Activated naive CD8-positive, alpha-beta T cell (primary cell): ENCODE data around the gene TRPC4AP.

Experiments
- H3K27ac Mint-ChIP-seq: one replicate; pipeline ENCODE4 v1.8.0; 2021; ENCODE audit warnings: mixed read lengths
- H3K27me3 Mint-ChIP-seq: one replicate; pipeline ENCODE4 v1.8.0; 2021; ENCODE audit warnings: mixed read lengths
- H3K36me3 Mint-ChIP-seq: one replicate; pipeline ENCODE4 v1.8.0; 2021; ENCODE audit warnings: mixed read lengths
- H3K4me1 Mint-ChIP-seq: one replicate; pipeline ENCODE4 v1.8.0; 2021; ENCODE audit warnings: low read depth, mixed read lengths
- H3K4me3 Mint-ChIP-seq: one replicate; pipeline ENCODE4 v1.8.0; 2021; ENCODE audit warnings: mild to moderate bottlenecking, mixed read lengths
- H3K9me3 Mint-ChIP-seq: one replicate; pipeline ENCODE4 v1.8.0; 2021; ENCODE audit warnings: low read depth, mixed read lengths

Gene TRPC4AP

DNA sequence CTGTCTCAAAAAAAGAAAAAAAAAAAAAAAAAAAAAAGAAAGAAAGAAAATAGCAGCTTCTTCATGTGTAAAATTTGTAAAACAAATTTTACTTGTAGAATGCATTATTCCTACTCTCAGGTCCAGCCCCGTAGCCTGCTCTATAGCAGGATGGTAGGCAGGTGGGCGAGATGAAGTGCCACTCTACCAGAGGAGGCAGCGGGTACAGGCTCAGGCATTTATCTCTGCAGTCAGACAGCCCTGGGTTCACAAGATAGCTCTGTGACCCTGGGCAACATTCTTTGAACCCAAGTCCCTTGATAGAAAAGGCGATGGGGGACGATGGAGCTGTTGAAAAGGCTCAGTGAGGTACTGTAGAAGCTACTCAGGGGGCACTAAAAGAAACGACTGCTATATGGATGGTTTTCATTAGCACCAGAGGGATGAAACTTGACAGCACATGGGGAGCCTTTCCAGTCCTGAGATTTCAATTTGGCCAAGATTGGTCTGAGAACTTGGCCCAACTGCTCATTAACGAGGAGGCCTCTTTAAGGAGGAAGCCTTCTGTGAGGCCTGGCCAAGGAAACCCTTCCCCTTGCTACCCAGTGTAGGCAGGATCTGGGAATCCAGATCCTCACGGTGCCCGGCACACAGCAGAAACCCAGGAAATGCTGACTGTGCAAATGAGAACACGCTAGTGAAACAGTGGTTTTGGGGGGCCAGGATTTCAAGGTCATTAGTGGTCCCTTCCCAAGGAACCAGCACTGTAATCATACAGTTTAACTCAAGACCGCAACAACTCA is 73.8 kb downstream of the TRPC4AP start:
- Mint-ChIP-seq H3K27ac (no peak overlapping the region), H3K27me3 (no peaks in the 10 kb centered on the region), H3K36me3 (no peaks in the 10 kb centered on the region), H3K4me1 (no peaks in the 10 kb centered on the region), H3K9me3 (no peaks in the 10 kb centered on the region), H3K4me3 (no peak overlapping the region)

DNA sequence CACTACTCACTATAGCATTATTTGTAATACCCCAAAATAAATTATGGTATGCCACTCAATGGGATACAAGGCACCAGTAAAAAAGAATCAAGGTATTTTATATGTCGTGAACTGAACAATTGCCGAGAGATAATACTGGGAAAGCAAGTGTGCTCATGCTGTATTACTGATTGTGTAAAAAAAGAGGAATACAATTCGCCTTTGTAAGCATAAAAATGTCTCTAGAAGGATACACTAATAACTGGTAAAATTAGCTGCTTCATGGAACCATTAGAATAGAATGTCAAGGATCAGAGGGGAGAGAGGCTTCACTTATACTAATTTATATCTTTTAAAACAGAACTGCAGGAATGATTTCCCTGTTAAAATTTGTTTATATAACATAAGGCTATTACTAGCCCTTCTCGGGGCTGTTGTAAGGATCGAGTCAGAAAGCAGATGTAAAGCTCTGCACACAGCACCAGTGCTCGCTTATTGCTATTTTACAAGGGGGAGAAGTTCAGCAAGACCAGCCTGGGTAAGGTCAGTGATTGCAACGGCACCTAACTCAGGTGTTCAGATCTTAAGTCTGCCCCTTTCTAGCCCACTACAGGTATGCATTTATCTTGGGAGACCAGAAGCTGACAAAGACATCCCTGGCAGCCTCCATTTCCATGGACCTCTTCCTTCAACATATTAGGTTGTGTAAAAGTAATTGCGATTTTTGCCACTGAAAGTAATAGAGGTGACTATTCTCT is 75.3 kb downstream of the TRPC4AP start:
- no peak overlapping the region for H3K27ac Mint-ChIP-seq
- no peaks in the 10 kb centered on the region for H3K36me3 Mint-ChIP-seq
- no peaks in the 10 kb centered on the region for H3K9me3 Mint-ChIP-seq
- no peaks in the 10 kb centered on the region for H3K4me1 Mint-ChIP-seq
- no peak overlapping the region for H3K4me3 Mint-ChIP-seq
- H3K27me3 Mint-ChIP-seq, result no peaks in the 10 kb centered on the region

DNA sequence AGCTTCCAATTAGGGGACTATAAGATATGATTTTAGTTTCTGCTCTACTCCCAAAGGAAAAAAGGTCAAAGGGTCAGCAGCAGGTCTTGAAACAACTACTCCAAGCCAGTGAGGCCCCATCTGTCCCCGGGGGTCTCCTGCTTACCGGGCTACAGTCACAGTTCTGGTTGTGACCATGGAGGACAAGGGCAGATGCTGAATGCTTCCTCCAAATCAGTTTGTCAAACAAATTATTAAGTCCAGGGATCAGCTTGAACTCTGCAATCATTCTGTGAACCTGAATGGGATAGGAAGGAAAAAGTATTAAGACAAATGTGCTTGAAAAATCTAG is 76.8 kb downstream of the TRPC4AP start:
- H3K9me3 Mint-ChIP-seq, result no peaks in the 10 kb centered on the region
- no peak overlapping the region for H3K27ac Mint-ChIP-seq
- no peak overlapping the region for H3K4me3 Mint-ChIP-seq
- peaks cover 2% of the 10 kb centered on the region for H3K36me3 Mint-ChIP-seq
- H3K4me1 Mint-ChIP-seq, result no peaks in the 10 kb centered on the region
- no peaks in the 10 kb centered on the region for H3K27me3 Mint-ChIP-seq

- Mint-ChIP-seq H3K27me3 (no peaks in the 10 kb centered on the region), H3K36me3 (peaks cover 5% of the 10 kb centered on the region), H3K4me3 (no peak overlapping the region), H3K9me3 (no peaks in the 10 kb centered on the region), H3K27ac (no peak overlapping the region), H3K4me1 (no peaks in the 10 kb centered on the region)
Measured at GRCh38 chr20:35014537-35014936, 78.1 kb downstream of the TRPC4AP start.

DNA sequence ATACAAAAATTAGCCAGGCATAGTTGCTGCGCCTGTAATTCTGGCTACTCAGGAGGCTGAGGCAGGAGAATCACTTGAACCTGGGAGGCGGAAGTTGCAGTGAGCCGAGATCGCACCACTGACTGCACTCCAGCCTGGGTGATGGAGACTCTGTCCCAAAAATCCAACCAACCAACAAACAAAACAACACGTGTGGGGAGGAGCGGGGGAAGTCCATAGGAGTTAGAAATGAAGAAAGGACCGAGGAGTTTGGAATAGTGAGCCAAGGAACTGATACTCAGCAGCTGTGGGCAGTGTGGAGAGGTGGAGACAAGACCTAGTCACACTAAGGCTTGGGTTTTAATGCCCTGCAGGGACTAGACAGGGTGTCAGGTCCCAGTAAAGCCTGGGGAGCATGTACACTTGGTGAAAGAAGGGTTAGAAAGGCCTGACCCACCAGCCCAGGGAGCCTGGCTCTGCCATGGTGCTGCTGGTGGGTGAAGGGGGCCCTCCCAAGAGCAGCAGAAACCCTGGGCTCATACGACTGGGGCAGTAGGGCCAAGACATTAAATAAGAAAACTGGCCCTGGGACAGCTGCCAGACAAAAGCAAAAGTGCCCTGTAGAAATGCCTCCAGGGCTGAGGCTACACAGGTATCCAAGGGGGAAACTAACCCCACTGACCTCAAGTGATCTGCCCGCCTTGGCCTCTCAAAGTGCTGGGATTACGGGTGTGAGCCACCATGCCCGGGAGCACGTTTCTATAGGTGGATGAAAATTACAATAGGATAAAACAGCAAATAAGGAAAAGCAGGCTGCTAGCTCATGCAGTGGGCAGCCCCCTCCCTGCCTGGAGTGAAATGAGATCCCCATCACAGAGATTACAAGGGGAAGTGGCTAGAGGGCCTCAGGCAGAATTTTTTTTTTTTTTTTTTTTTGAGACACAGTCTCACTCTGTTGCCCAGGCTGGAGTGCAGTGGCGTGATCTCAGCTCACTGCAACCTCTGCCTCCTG is 78.9 kb downstream of the TRPC4AP start:
- H3K4me1 Mint-ChIP-seq, result no peaks in the 10 kb centered on the region
- H3K36me3 Mint-ChIP-seq, result peaks cover 5% of the 10 kb centered on the region
- H3K27me3 Mint-ChIP-seq, result no peaks in the 10 kb centered on the region
- H3K27ac Mint-ChIP-seq, result peak overlapping the region; percentile 34
- no peak overlapping the region for H3K4me3 Mint-ChIP-seq
- H3K9me3 Mint-ChIP-seq, result no peaks in the 10 kb centered on the region

DNA sequence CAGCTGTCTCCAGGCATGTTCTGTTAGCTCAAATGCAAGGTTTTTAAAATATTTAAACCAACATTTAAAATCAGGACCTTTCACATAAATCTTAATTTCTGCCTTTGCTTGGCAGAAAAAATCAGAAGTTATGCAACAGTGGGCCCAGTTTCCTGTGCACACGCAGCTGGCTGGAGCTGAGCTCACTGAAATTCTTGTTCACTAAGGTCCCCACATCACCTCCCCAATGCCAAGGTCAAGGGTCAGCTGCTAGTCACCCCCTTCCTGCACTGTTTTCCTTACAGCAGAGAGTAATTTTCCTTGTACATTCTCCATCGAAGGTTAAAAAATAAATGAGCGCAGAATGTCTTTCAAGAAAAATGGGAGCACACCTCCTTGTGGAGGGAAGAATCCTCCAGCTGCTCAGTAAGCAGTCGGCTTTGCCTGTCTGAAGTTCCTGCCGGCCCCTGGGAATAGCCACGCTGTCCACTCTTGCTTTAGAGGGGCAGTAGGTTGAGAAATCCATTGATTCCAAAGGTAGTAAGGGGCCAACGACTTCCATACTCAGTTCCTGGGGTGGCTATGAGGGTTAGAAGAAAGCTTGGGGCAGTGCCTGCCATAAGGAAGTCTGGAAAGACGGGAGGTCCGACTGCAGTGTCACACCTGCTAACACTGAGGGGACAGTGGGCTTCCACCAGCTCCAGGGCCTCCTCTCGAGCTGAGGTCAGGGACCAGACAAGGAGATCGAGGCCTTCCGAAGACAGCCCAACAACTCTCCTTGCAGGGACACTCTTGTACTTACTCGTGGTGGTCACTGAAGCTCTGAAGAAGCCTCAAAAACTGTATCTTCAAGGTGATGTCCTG is 80.2 kb downstream of the TRPC4AP start:
- Mint-ChIP-seq H3K36me3 (peaks cover 5% of the 10 kb centered on the region), H3K4me3 (no peak overlapping the region), H3K9me3 (no peaks in the 10 kb centered on the region), H3K27me3 (no peaks in the 10 kb centered on the region), H3K4me1 (no peaks in the 10 kb centered on the region), H3K27ac (peak overlapping the region; percentile 12)

DNA sequence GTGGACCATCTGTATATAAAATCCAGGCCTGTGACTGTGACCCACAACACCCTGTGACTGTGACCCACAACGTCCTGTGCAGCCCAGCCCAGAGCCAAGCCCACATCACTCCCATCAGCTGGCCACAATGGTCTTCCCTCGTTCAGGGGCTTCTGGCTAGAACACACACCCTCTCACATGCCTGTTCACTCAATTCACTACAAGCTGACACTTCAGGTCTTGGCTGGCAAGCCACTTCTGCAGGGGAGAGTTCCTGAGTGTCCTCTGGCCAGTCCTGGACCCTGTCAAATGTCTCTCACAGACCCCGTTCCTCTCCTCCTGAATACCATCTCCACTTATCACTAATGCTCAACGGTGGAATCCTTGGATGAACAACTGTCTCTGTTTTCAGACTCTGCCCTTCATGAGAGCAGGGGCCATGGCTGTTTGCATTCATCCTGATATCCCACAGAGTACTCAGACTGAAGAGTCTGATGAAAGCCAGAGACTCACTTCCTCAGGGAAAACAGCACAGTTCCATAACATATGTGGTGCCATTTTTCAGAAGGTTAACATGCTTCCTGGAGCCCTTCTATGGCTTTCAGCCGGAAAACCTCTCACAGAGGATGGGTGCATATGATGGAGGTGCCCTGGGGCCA is 80.9 kb downstream of the TRPC4AP start:
- Mint-ChIP-seq H3K27me3 (no peaks in the 10 kb centered on the region), H3K9me3 (no peaks in the 10 kb centered on the region), H3K36me3 (peaks cover 5% of the 10 kb centered on the region), H3K27ac (peak overlapping the region; percentile 12), H3K4me3 (no peak overlapping the region), H3K4me1 (no peaks in the 10 kb centered on the region)

GRCh38 chr20:35010405-35011192 is 82.0 kb downstream of the TRPC4AP start:
- H3K36me3 Mint-ChIP-seq, result peaks cover 5% of the 10 kb centered on the region

GRCh38 chr20:35009665-35010328 is 82.8 kb downstream of the TRPC4AP start:
- no peaks in the 10 kb centered on the region for H3K27me3 Mint-ChIP-seq

More at GRCh38 chr20:35010405-35011192, 82.0 kb downstream of the TRPC4AP start:
- H3K4me3 Mint-ChIP-seq, result no peak overlapping the region
- no peaks in the 10 kb centered on the region for H3K9me3 Mint-ChIP-seq
- H3K27me3 Mint-ChIP-seq, result no peaks in the 10 kb centered on the region
- no peaks in the 10 kb centered on the region for H3K4me1 Mint-ChIP-seq
- no peak overlapping the region for H3K27ac Mint-ChIP-seq

DNA sequence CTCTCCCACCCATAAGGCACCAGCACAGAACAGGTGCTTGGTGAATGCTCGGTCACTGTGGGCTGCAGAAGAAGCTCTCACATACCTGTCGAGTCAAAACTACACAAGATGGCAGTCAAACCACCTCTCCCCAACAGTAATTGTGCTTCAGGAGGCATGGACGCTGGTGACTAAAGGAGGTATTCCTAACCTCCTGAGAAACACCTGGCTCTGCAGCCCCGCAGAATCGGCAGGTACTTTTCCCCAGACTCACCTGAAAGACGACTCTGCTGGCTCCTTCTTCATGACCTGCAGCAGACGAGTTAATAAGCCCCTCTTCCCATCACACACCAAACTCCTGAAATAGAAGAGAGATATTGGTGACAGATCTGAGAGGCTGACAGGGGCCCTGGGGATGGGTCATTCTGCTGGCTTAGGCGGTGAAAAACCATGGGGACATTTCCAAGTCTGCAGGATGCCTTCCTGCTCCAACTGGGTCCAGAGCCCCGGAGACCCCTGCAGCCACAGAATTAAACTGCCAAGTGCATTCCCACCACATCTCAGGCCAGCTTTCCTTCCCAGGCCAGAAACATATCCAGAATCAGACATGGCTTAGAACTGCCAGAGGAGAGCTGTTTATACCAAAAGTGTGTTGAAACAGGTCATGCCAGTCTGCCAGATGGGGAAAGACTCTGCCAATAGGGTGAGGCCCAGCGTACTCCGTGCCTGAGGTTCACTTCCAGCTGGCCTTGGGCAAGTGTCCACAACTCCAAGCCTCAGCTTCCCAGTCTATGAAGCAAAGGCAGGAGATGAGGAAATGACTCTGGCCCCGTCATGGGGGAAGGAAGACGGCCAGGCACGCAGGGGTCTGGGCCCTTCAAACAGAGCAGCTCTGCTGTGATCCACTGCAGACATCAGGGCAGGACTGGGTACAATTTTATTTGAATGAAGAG is 83.9 kb downstream of the TRPC4AP start:
- Mint-ChIP-seq H3K27me3 (no peaks in the 10 kb centered on the region), H3K36me3 (peaks cover 5% of the 10 kb centered on the region), H3K27ac (no peak overlapping the region), H3K4me3 (no peak overlapping the region), H3K9me3 (no peaks in the 10 kb centered on the region), H3K4me1 (no peaks in the 10 kb centered on the region)

More at GRCh38 chr20:35009665-35010328, 82.8 kb downstream of the TRPC4AP start:
- H3K36me3 Mint-ChIP-seq, result peaks cover 5% of the 10 kb centered on the region
- no peaks in the 10 kb centered on the region for H3K4me1 Mint-ChIP-seq
- no peaks in the 10 kb centered on the region for H3K9me3 Mint-ChIP-seq
- H3K4me3 Mint-ChIP-seq, result no peak overlapping the region
- no peak overlapping the region for H3K27ac Mint-ChIP-seq

DNA sequence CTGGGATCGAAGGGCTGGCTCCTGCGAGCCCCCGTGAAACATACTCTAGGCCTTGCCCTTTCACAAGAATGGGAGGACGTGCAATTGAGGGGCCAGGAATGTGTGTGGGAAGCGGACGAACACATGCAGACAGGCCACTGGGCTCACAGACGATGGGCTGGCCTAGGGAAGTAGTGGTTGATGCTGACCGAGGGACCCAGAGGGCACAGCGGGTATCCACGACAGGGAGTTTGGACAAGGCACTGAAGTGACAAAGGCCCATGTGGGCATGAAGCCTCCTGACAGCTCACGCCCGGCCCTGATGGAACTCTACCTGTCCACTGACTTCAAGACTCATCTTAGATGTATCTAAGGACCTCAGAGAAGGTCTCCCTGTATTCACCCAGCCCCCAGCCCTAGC is 84.7 kb downstream of the TRPC4AP start:
- peaks cover 5% of the 10 kb centered on the region for H3K36me3 Mint-ChIP-seq
- H3K27me3 Mint-ChIP-seq, result no peaks in the 10 kb centered on the region
- no peaks in the 10 kb centered on the region for H3K9me3 Mint-ChIP-seq
- no peak overlapping the region for H3K27ac Mint-ChIP-seq
- no peak overlapping the region for H3K4me3 Mint-ChIP-seq
- no peaks in the 10 kb centered on the region for H3K4me1 Mint-ChIP-seq

DNA sequence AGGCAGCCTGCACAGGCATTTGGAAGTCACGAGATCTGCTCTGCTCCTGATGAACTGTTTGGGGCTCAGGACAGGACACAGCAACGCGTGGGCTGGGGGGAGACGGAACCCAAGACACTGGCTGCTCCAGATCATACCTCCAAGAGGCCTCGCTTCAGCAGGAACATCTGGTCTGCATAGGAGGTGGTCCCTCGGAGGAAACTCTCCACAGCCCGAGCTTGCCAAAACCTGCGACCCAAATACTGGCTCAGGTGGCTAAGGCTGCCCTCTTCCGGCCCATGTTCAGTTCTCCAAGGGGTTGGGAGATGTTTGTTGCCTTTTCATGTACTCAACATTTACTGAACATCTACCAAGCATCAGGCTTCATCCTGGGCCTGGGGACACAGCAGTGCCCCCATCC is 85.2 kb downstream of the TRPC4AP start:
- Mint-ChIP-seq H3K27ac (no peak overlapping the region), H3K4me3 (no peak overlapping the region), H3K9me3 (no peaks in the 10 kb centered on the region), H3K27me3 (no peaks in the 10 kb centered on the region), H3K4me1 (no peaks in the 10 kb centered on the region), H3K36me3 (peaks cover 5% of the 10 kb centered on the region)
